GM04503 (cell line): ENCODE results near the gene KLHDC9.
"Not testable (repeated sequence)": the region's sequence is repeated elsewhere in the genome, so short reads cannot be mapped to it uniquely, and the experiment has no call there.

Experiments
- DNase-seq: peaks from one replicate; pipeline ENCODE4 v3.0.0-alpha.2; 2012; ENCODE audit warnings: low read depth

The KLHDC9 gene

GRCh38 chr1:161096530-161096929, 1.6 kb upstream of the KLHDC9 start:
- DNase-seq = no peak

GRCh38 chr1:161099090-161099802, 1.1 kb downstream of the KLHDC9 start:
- DNase-seq = no peak

GRCh38 chr1:161100556-161100955, 2.4 kb downstream of the KLHDC9 start:
- DNase-seq = no peak

- DNase-seq = no peak
Observed at GRCh38 chr1:161106431-161106830, 8.3 kb downstream of the KLHDC9 start.

GRCh38 chr1:161111117-161111516, 13.0 kb downstream of the KLHDC9 start:
- no peak for DNase-seq

GRCh38 chr1:161111527-161111926, 13.4 kb downstream of the KLHDC9 start:
- no peak for DNase-seq

- no peak for DNase-seq
Observed at GRCh38 chr1:161113915-161114314, 15.8 kb downstream of the KLHDC9 start.

GRCh38 chr1:161114556-161114955, 16.4 kb downstream of the KLHDC9 start:
- DNase-seq = no peak

GRCh38 chr1:161115132-161115711, 17.1 kb downstream of the KLHDC9 start:
- DNase-seq = no peak

- not testable (repeated sequence) for DNase-seq
Observed at GRCh38 chr1:161115961-161116360, 17.8 kb downstream of the KLHDC9 start.

- DNase-seq = no peak
Observed at GRCh38 chr1:161117759-161118581, 19.8 kb downstream of the KLHDC9 start, which contains the start of the genes NIT1 and PFDN2. Gene NIT1, plus strand, starts transcription at chr1:161118105. Its CDS starts 72 bp downstream, at chr1:161118177. Gene PFDN2, minus strand, starts transcription at chr1:161118037. Its CDS starts 11 bp downstream, at chr1:161118026.

- DNase-seq = no peak
Observed at GRCh38 chr1:161119092-161119903, 21.1 kb downstream of the KLHDC9 start.

- no peak for DNase-seq
Observed at GRCh38 chr1:161121042-161121650, 23.0 kb downstream of the KLHDC9 start.

GRCh38 chr1:161121834-161122233, 23.7 kb downstream of the KLHDC9 start:
- no peak for DNase-seq

GRCh38 chr1:161122967-161123366, 24.8 kb downstream of the KLHDC9 start:
- DNase-seq = no peak

- no peak for DNase-seq
Observed at GRCh38 chr1:161127649-161128048, 29.5 kb downstream of the KLHDC9 start.

GRCh38 chr1:161128591-161129420, 30.6 kb downstream of the KLHDC9 start:
- DNase-seq = no peak

GRCh38 chr1:161130266-161130665, 32.1 kb downstream of the KLHDC9 start:
- no peak for DNase-seq

GRCh38 chr1:161131523-161132409, 33.6 kb downstream of the KLHDC9 start:
- DNase-seq = no peak
